HCT116 (cell line): ENCODE results near the gene C2. TPM values are rescaled to one million over a fixed set of nuclear protein-coding genes. Genes with fewer than 3 reads are reported as not detected.

Experiments used
- ATAC-seq: fragments of 200-7000 bp; cut with Tn5 transposase; 2 replicates; pipeline ENCODE4 v1.9.1; 2020; ENCODE audit warnings: mild to moderate bottlenecking, moderate library complexity
- BruUV-seq: library from RNA; stranded (reverse); fragments of 400-500 nt; replicated peaks from 2 replicates; lab custom pipeline; 2021; lab: Mats Ljungman, UMichigan
- CTCF ChIA-PET: fragments of 300-600 bp; sonication (Branson Sonifier 250); formaldehyde crosslinking; loops from one replicate; lab custom pipeline; 2021; ENCODE audit warnings: antibody characterized with exemption; lab: Charles Lee
- POLR2A ChIA-PET: fragments of 300-600, 350-600 bp; sonication (Branson Sonifier 250); formaldehyde crosslinking; loops from one replicate; lab custom pipeline; 2021; ENCODE audit warnings: antibody characterized with exemption; lab: Charles Lee
- RAD21 ChIA-PET, 2 experiments: fragments of 300-600 bp; sonication (Branson Sonifier 250); formaldehyde crosslinking; loops; one replicate each; lab custom pipeline; 2023; ENCODE audit warnings: low total read pairs in 2 of 2; ENCODE audit not compliant: uncharacterized antibody in 2 of 2, unreplicated experiment in 2 of 2, low non-redundant PET in 1 of 2; lab: Charles Lee
- DNase-seq: peaks from one replicate; pipeline ENCODE4 v3.0.0-alpha.2; 2010; ENCODE audit warnings: low read depth, low spot score
- H2AFZ ChIP-seq: fragments of 200-600 bp; shearing (Covaris generic), sonication (generic); 2 replicates; pipeline ENCODE4 v1.6.1; 2017; ENCODE audit warnings: low read depth, mixed run types, mixed read lengths, antibody characterized with exemption, low read length; ENCODE audit not compliant: poor library complexity, severe bottlenecking
- H3K27ac ChIP-seq: 2 replicates; pipeline ENCODE4 v1.5.1; 2012; ENCODE audit warnings: low read depth, low read length
- H3K27me3 ChIP-seq: fragments of 200-600 bp; sonication (generic); 2 replicates; pipeline ENCODE4 v1.6.1; 2016; ENCODE audit warnings: mixed run types, low read length, mixed read lengths; ENCODE audit not compliant: insufficient read depth
- H3K36me3 ChIP-seq, 2 experiments: fragments of 200-500 bp in 1 of 2; fragments of 200-600 bp in 1 of 2; sonication (Bioruptor generic) in 1 of 2; sonication (generic) in 1 of 2; 2 replicates each; pipeline versions ENCODE4 v1.5.1 to v1.6.1; 2014 to 2016; ENCODE audit warnings: low read length in 2 of 2, inconsistent platforms in 1 of 2, mixed read lengths in 1 of 2, mixed run types in 1 of 2; ENCODE audit not compliant: insufficient read depth in 2 of 2, control insufficient read depth in 1 of 2
- H3K4me1 ChIP-seq, 2 experiments: fragments of 200-600 bp in 1 of 2; sonication (generic) in 1 of 2; 2 replicates each; pipeline versions ENCODE4 v1.5.1 to v1.6.1; 2012 to 2017; ENCODE audit warnings: low read length in 2 of 2, inconsistent platforms in 1 of 2, mild to moderate bottlenecking in 1 of 2, mixed read lengths in 1 of 2, mixed run types in 1 of 2, moderate library complexity in 1 of 2; ENCODE audit not compliant: insufficient read depth in 2 of 2, control insufficient read depth in 1 of 2
- H3K4me2 ChIP-seq: fragments of 200-600 bp; sonication (generic); 2 replicates; pipeline ENCODE4 v1.6.1; 2017; ENCODE audit warnings: mixed run types, low read length, mixed read lengths
- H3K4me3 ChIP-seq, 2 experiments: fragments of 200-600 bp in 1 of 2; sonication (generic) in 1 of 2; replicated peaks in 1 of 2; 2 replicates each; pipeline ENCODE4 v1.5.1; 2011 to 2016; ENCODE audit warnings: low read length in 2 of 2, control low read depth in 1 of 2, low read depth in 1 of 2, mild to moderate bottlenecking in 1 of 2, mixed read lengths in 1 of 2, mixed run types in 1 of 2
- H3K79me2 ChIP-seq: fragments of 200-600 bp; sonication (generic); 2 replicates; pipeline ENCODE4 v1.6.1; 2017; ENCODE audit warnings: mild to moderate bottlenecking, mixed run types, low read length, moderate library complexity, mixed read lengths; ENCODE audit not compliant: insufficient read depth
- H3K9ac ChIP-seq: fragments of 200-600 bp; sonication (generic); 2 replicates; pipeline ENCODE4 v1.6.1; 2016; ENCODE audit warnings: low read length, mixed read lengths
- H3K9me2 ChIP-seq: fragments of 200-600 bp; sonication (generic), shearing (Covaris generic); 2 replicates; pipeline ENCODE4 v1.6.1; 2017; ENCODE audit warnings: mixed run types, mild to moderate bottlenecking, moderate library complexity; ENCODE audit not compliant: insufficient read depth
- H3K9me3 ChIP-seq, 2 experiments: fragments of 200-500 bp in 1 of 2; fragments of 200-600 bp in 1 of 2; sonication (Bioruptor generic) in 1 of 2; sonication (generic) in 1 of 2; 2 replicates each; pipeline ENCODE4 v1.6.1; 2014 to 2017; ENCODE audit warnings: low read length in 2 of 2, mixed read lengths in 2 of 2, inconsistent platforms in 1 of 2, low read depth in 1 of 2, mild to moderate bottlenecking in 1 of 2, mixed run types in 1 of 2, moderate library complexity in 1 of 2; ENCODE audit not compliant: control insufficient read depth in 1 of 2, insufficient read depth in 1 of 2
- H4K20me1 ChIP-seq: fragments of 200-600 bp; sonication (generic), shearing (Covaris generic); 2 replicates; pipeline ENCODE4 v1.6.1; 2017; ENCODE audit warnings: mixed run types, mild to moderate bottlenecking, moderate library complexity; ENCODE audit not compliant: insufficient read depth
- ATF3 ChIP-seq: IDR thresholded peaks from 2 replicates; pipeline ENCODE4 v1.6.1; 2012
- CBX3 ChIP-seq: IDR thresholded peaks from 2 replicates; pipeline ENCODE4 v1.6.1; 2012; ENCODE audit warnings: low read depth
- EGR1 ChIP-seq: IDR thresholded peaks from 2 replicates; pipeline ENCODE4 v1.6.1; 2012; ENCODE audit warnings: low read depth
- ELF1 ChIP-seq: IDR thresholded peaks from 2 replicates; pipeline ENCODE4 v1.6.1; 2012; ENCODE audit warnings: low read depth, borderline replicate concordance
- EZH2 ChIP-seq: fragments of 200-600 bp; sonication (generic); IDR thresholded peaks from 2 replicates; pipeline ENCODE4 v1.6.1; 2017; ENCODE audit warnings: antibody characterized with exemption, mixed run types
- EZH2phosphoT487 ChIP-seq: fragments of 200-600 bp; IDR thresholded peaks from 2 replicates; pipeline ENCODE4 v1.6.1; 2018; ENCODE audit warnings: antibody characterized with exemption, borderline replicate concordance
- POLR2A ChIP-seq: IDR thresholded peaks from 2 replicates; pipeline ENCODE4 v1.7.0; 2011; ENCODE audit warnings: borderline replicate concordance; ENCODE audit not compliant: insufficient read depth, insufficient read length; ENCODE audit errors: extremely low read depth
- POLR2AphosphoS5 ChIP-seq: IDR thresholded peaks from 2 replicates; pipeline ENCODE4 v1.6.1; 2011; ENCODE audit warnings: mild to moderate bottlenecking, low read depth, low read length, moderate library complexity
- SRF ChIP-seq: IDR thresholded peaks from 2 replicates; pipeline ENCODE4 v1.6.1; 2012; ENCODE audit warnings: low read depth
- ZBTB33 ChIP-seq: IDR thresholded peaks from 2 replicates; pipeline ENCODE4 v1.6.1; 2011; ENCODE audit warnings: mild to moderate bottlenecking, low read length, moderate library complexity; ENCODE audit not compliant: insufficient replicate concordance; ENCODE audit errors: extremely low read depth
- ZFX ChIP-seq: fragments of 450-650 bp; IDR thresholded peaks from 2 replicates; pipeline ENCODE4 v1.6.1; 2017
- ZNF274 ChIP-seq: fragments of 200-500 bp; sonication (Bioruptor generic); IDR thresholded peaks from 2 replicates; pipeline ENCODE4 v1.6.1; 2014; ENCODE audit warnings: mild to moderate bottlenecking, low read depth, low read length, inconsistent platforms
- intact Hi-C: fragments of 100-400 bp; cut with micrococcal nuclease; formaldehyde crosslinking; loops from 2 replicates; pipeline ENCODE4 v1.10.0; 2022
- total RNA-seq: library from RNA; stranded (reverse); gene quantifications from one replicate; pipeline ENCODE4 v1.2.1, GENCODE V29; 2021; ENCODE audit not compliant: unreplicated experiment
- TF ChIP-seq, protein P1 (sequence below), 3 experiments: fragments of 200-600 bp in 1 of 3; sonication (generic) in 1 of 3; IDR thresholded peaks in 2 of 3; conservative IDR thresholded peaks in 1 of 3; 2 replicates each; pipeline ENCODE4 v1.5.1; 2012 to 2017; ENCODE audit warnings: low read depth in 2 of 3, low read length in 2 of 3, antibody characterized with exemption in 1 of 3, borderline replicate concordance in 1 of 3, control low read depth in 1 of 3, mild to moderate bottlenecking in 1 of 3, mixed read lengths in 1 of 3, mixed run types in 1 of 3, moderate library complexity in 1 of 3; ENCODE audit not compliant: insufficient read depth in 1 of 3
- TF ChIP-seq, protein P2 (sequence below): IDR thresholded peaks from 2 replicates; pipeline ENCODE4 v1.6.1; 2012

Gene C2
- total RNA-seq, 1 experiment from 2014 or later = 3.1 TPM

GRCh38 chr6:31963921-31964320, 36.4 kb downstream of the C2 start:
- intact Hi-C loops = no loop called here
- Histone ChIP-seq H3K9me3 (no peaks in the 10 kb centered on the region), H3K36me3 (peaks cover 48 to 49% of the 10 kb centered on the region in 2 experiments; a peak in 3 of 4 replicates), H2AFZ (no peak overlapping the region), H4K20me1 (no peaks in the 10 kb centered on the region), H3K9me2 (no peaks in the 10 kb centered on the region), H3K4me2 (no peak overlapping the region), H3K79me2 (peaks cover 16% of the 10 kb centered on the region), H3K27me3 (no peaks in the 10 kb centered on the region), H3K4me1 (peaks cover 6 to 8% of the 10 kb centered on the region in 2 experiments; a peak in 3 of 4 replicates), H3K4me3 (no peak overlapping the region), H3K27ac (no peak overlapping the region)
- DNase-seq (no peak), ATAC-seq (no peak)
- POLR2A ChIA-PET = interaction anchor here (0.9 kb wide), 1 partner anchor 8 kb away, joined by 3 read pairs; the partner anchor contains the start of gene DXO
- no TSS peak for BruUV-seq
- TF ChIP-seq SRF (no peak), ZFX (no peak), EGR1 (no peak), ELF1 (no peak), POLR2AphosphoS5 (no peak), ZBTB33 (no peak), CBX3 (no peak), POLR2A (no peak), ATF3 (no peak), ZNF274 (no peak), EZH2phosphoT487 (no peak), EZH2 (no peak)
- TF ChIP-seq, protein P1, sequence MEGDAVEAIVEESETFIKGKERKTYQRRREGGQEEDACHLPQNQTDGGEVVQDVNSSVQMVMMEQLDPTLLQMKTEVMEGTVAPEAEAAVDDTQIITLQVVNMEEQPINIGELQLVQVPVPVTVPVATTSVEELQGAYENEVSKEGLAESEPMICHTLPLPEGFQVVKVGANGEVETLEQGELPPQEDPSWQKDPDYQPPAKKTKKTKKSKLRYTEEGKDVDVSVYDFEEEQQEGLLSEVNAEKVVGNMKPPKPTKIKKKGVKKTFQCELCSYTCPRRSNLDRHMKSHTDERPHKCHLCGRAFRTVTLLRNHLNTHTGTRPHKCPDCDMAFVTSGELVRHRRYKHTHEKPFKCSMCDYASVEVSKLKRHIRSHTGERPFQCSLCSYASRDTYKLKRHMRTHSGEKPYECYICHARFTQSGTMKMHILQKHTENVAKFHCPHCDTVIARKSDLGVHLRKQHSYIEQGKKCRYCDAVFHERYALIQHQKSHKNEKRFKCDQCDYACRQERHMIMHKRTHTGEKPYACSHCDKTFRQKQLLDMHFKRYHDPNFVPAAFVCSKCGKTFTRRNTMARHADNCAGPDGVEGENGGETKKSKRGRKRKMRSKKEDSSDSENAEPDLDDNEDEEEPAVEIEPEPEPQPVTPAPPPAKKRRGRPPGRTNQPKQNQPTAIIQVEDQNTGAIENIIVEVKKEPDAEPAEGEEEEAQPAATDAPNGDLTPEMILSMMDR (IDR thresholded peaks at IDR 0.05 in 2 of 3, conservative IDR thresholded peaks at IDR 0.05 in 1 of 3; ENCODE audit: borderline replicate concordance in 1 of 3, insufficient read depth in 1 of 3, low read depth in 2 of 3, low read length in 2 of 3) = no peak
- TF ChIP-seq, protein P2, sequence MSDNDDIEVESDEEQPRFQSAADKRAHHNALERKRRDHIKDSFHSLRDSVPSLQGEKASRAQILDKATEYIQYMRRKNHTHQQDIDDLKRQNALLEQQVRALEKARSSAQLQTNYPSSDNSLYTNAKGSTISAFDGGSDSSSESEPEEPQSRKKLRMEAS = no peak
- TF ChIP-seq, all 23 proteins: peak for 0
- ChIA-PET CTCF (no interaction called here), RAD21 (no interaction called here)
- no peak overlapping the region for H3K9ac ChIP-seq
